ENCODE data around the gene SZT2. TPM values are rescaled to one million over a fixed set of nuclear protein-coding genes. Genes with fewer than 3 reads are reported as not detected.

The SZT2 gene
- total RNA-seq, result 13.8 and 19.5 TPM in 2 replicates
- 15.6 TPM for polyA plus RNA-seq (2012)

DNA sequence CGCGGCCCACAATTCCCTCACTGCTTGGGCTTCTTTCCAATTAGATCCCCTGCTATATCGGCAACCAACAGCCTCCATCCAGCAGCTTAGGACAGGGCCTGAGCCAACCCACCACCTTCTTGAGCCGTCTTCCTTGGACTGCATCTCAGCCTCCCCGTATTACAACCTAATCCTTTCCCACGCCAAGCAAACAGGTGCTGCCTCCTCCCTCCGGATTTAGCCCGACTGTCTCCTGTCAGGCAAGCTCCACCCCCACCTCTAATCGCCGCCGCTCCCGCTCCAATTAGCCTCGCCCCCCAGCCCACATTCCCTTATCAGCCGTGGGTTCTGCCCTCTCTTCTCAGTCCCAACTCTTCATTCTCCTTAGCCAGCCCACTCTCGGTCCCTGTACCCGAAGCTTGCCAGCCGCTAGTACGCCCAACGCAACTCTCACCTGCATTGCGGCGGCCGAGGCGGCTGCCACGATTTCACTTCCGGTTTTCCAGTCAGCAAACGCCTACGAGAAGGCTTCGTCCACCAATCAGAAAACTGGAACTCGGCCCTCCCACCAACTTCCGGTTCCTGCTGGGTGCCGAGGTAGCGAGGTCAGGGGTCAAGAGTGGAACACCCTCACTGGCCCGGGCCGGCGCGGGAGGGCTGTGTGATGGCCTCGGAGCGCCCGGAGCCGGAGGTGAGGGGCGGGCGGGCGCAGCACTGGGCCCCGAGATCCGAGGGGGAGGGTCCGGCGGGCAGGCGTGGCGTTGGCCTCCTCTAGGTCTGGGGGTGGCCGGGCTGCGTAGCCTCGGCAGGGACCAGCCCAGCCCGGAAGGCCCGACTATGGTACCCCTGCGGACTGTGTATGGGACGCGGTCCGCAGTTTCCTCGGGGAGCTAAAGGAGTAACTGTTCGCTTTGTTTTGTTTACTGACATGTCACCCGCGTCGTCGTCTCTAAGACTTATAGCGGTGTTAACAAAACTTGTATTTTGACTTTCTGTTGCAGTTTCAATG lies at the start of gene SZT2, which contains the start of gene MED8:
SZT2 (plus strand) TSS at position 574 of the 988 bp plus-strand sequence; CDS start at position 644, 70 bp downstream.
MED8 (minus strand) TSS at position 475 of the 988 bp plus-strand sequence; CDS start at position 439, 36 bp downstream.
- peak; percentile 96 for DNase-seq (ENCODE audit: low read depth)

DNA sequence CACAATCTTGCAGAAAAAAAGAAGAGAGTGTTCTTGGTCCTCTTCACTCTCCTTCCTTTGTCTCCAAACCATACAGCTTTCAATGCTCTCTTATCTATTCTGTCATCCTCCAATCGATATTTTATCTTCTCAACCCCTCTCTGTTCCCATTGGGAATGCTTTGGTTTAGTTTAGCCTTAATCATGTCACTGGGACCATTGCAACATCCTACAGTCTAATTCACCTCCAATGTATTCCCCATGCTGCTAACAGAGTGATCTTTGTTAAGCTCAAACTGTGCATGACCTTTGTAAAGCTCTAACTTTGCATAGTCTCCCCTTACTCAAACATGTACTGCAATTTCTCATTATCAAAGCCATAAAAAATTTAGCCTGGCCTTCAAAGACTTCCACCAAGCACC lies 49.1 kb upstream of the SZT2 start:
- DNase-seq (ENCODE audit: low read depth), result no peak

DNA sequence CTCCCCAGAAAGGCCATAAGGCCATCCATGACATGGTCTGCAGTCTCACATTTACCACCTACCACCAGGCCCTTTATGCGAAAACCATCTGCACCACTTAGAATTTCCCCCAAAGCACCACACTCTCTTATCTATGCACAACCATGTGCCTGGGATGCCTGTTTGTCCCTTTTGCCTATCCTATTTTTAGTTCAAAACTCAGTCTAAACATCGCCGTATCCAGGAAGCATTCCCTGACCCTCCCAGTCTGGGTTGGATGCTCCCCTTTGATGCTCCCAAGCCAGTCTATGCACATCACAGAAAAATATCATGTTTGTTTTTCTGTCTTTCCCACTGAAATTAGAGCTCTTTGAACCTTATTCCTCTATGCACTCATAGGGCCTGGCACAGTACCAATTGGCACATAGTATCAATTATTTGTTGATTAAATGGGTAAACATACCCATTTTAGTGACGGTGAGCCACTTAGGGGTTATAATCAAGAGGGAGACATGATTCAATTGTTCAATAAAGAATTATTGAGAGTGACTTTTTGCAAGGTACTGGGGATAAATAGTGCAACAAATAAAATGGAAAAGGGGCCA lies 45.3 kb upstream of the SZT2 start:
- no peak for DNase-seq (ENCODE audit: low read depth)

DNA sequence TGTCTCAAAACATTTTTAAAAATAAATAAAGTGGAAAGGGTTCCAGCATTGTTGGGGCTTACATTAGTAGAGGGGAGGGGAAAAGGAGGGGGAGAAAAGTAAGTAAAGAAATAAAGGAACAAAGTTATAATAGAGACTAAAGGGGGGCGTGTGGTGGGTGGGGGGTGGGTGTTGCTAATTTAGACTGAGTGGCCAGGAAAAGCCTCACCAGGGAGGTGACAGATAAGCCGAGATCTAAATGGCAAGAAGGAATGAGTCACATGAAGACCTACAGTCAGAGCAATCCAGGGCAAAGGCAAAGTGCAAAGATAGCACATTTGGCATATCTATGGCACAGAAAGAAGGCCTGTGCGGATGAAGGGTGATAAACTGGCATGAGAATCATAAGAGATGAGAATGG lies 44.6 kb upstream of the SZT2 start:
- DNase-seq (ENCODE audit: low read depth), result no peak

DNA sequence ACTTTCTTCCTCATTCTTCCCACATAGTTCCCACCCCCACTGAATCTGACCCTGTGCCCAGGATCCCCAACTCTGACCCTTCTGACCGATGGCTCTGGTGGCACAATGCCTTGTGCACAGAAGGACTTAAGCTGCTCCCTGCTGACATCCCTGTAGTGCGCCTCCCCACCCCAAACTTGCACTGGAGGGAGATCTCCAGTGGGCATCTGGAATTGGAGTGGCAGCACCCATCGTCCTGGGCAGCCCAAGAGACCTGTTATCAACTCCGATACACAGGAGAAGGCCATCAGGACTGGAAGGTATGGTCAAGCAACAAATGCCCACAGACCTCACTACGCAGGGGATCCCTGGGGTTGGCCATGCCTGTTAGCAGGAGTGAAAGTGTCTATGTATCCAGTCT lies 43.1 kb upstream of the SZT2 start:
- DNase-seq (ENCODE audit: low read depth), result no peak

DNA sequence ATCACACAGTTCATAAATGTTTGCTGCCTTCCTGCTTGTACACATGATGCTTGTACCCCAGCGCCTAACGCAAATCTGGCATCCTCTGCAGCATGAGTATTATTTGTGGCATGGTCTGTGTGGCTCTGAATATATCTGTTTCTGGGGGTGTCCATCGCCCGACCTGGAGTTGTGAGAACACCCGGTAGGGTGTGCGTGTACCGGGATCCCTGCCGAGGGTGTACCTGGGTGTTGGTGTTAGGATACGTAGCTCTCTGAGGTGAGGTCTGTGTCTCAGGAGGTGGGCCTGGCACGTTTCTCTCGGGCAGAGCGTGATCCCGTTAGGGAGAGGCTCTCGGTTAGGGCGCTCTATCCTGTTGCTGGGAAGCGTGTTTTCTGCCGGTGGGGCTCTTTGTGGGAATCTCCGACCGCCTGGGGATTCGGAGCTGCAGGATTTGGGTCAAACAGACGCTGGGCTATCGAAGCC lies 41.3 kb upstream of the SZT2 start:
- no peak for DNase-seq (ENCODE audit: low read depth)

DNA sequence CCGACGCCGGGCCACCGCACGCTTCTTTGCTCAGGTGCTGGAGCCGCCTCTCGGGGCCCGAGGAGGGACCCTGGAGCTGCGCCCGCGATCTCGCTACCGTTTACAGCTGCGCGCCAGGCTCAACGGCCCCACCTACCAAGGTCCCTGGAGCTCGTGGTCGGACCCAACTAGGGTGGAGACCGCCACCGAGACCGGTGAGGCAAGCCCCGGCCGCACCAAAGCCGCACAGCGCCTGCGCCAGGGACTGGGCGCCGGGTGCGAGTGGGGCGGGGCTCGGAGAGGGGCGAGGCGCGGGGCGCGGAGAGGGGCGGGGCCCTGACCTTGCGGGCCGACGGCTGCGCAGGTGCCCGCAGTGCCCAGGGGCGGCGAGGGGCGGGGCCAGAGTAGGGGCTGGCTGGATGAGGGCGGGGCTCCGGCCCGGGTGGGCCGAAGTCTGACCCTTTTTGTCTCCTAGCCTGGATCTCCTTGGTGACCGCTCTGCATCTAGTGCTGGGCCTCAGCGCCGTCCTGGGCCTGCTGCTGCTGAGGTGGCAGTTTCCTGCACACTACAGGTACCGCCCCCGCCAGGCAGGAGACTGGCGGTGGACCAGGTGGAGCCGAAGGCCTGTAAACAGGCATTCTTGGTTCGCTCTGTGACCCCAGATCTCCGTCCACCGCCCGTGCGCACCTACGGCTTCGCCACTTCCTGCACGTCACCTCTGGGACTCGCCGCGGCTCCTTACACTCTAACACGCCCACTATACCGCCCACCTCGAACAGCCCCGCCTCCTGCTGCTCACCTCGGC lies 40.7 kb upstream of the SZT2 start:
- DNase-seq (ENCODE audit: low read depth), result peak; percentile 43

DNA sequence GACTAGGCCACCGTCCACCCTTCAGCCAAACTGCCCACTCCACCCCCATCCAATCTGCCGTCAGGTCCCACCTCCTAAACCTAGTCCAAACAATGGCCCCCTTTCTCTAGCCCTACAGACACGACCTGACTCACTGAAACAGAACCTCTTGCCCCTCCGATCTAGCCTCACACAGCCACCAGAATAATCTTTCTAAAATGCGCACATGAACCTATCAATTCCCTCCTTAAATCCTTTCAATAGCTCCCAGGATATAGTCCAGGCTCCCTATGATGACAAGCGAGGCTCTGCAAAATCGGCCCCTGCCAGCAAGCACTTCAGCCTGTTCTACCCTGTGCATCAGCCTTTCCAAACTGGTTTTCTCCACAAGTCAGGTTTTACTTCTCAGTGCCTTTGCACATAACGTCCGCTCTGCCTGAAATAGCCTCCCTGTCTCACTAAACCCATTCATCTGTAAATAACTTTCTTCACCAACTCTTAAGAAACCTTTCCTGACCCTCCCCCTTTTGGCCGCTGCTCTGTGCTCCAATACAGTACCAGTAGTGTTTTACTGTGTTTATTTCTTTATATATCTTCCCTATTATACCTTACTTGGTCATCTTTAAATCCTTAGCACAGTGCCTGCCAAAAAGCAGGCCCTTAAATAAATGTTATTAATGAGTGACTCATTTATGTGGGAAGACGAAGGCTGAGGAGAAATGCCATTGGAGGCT lies 39.9 kb upstream of the SZT2 start:
- DNase-seq (ENCODE audit: low read depth), result no peak

DNA sequence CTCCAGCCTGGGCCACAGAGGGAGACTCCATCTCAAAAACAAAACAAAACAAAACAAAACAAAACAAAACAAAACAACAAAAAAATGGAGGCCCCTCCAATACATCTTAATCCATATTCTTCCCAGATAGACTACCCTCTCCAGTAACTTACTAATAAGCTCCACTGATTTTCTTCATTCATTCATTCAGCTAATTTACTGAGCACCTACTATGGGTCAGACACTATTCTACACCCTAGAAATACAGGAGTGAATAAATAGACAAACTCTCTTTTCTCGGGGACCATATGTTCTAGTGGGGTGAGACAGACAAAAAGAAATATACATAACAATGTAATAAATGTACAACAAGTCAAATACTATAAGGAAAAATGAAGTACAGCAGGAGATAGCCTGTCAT lies 38.7 kb upstream of the SZT2 start:
- DNase-seq (ENCODE audit: low read depth), result no peak

DNA sequence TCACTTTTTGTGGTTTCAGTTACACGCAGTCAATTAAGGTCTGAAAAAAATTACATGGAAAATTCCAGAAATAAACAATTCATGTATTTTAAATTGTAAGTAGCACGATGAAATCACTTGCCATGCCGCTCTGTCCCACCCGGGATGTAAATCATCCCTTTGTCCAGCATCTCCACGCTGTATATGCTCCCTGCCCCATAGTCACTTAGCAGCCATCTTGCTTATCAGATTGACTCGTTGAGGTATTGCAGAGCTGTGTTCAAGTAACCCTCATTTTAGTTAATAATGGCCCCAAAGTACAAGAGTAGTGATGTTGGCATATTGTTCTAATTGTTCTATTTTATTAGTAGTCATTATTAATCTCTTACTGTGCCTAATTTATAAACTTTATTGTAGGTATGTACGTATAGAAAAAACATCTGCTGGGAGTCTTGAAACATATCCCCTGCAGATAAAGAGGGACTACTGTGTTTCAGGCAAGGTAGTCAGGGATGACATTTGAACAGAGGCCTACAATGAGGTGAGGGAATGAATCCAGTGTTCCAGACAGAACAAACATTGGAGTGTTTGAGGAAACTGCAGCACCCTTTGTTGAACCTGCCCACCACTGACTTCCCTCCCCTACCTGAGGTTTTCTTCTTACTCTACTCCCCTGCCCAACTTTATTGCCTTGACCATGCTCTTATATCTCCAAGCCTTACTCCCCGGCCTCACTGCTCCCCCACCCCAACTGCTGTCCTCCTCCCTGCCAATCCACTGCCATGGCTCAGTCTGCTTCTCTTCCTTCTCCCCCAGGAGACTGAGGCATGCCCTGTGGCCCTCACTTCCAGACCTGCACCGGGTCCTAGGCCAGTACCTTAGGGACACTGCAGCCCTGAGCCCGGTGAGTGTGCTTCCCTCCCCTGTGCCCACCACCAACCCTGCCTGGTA lies 38.0 kb upstream of the SZT2 start:
- DNase-seq (ENCODE audit: low read depth), result no peak

DNA sequence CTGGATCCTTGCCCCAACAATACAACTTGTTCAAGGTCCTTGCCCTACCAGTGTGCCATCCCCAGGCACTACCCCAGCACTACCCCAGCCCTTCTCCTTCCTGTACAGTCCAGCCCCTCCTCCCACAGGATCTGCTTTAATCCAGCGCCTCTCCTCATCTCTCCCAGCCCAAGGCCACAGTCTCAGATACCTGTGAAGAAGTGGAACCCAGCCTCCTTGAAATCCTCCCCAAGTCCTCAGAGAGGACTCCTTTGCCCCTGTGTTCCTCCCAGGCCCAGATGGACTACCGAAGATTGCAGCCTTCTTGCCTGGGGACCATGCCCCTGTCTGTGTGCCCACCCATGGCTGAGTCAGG lies 37.4 kb upstream of the SZT2 start:
- DNase-seq (ENCODE audit: low read depth), result no peak

DNA sequence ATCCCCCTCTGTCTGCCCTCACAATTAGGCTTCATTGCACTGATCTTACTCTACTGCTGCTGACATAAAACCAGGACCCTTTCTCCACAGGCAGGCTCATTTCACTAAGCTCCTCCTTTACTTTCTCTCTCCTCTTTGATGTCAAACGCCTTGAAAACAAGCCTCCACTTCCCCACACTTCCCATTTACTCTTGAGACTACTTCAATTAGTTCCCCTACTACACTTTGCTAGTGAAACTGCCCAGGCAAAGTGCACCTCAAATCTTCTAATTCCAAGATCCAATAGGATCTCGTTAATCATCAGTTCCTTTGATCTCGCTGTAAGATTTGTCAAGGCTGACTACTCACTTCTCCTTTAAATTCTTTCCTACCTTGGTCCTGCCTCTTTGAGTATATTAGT lies 36.8 kb upstream of the SZT2 start:
- DNase-seq (ENCODE audit: low read depth), result no peak

DNA sequence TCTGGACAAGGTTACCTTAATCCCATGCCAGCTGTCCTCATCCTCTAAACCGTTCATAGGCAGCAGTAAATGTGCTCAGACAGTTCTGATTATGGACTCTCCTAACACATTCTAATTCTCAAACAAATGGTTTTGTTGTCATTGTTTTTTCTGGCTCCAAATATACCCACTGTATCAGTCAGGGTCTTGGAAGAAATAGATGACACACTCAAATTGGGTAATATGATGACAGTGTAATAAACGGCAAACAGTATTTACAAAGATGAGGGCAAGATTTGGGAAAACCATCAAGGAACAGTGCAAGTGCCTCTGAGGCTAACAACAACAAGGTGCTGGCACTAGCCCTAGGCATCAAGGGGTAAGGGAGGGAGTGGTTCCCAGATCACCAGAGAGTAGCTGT lies 35.2 kb upstream of the SZT2 start:
- no peak for DNase-seq (ENCODE audit: low read depth)

DNA sequence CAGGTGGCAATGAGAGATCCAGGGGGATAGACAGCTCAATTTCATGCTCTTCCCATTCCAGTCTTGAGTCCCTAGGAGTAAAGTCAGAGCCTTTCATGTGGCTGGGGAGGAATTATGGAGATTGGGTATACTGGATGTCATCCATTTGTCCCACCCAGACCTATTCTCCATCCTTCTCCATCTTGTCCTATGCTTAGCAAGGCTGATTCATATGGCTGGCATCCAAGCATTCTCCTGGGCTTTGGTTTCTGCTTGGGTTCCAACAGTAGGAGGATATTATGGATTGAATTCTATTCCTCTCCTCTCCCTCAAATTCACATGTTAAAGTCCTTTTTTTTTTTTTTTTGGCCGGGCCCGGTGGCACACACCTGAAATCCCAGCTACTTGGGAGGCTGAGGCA lies 34.8 kb upstream of the SZT2 start:
- no peak for DNase-seq (ENCODE audit: low read depth)

DNA sequence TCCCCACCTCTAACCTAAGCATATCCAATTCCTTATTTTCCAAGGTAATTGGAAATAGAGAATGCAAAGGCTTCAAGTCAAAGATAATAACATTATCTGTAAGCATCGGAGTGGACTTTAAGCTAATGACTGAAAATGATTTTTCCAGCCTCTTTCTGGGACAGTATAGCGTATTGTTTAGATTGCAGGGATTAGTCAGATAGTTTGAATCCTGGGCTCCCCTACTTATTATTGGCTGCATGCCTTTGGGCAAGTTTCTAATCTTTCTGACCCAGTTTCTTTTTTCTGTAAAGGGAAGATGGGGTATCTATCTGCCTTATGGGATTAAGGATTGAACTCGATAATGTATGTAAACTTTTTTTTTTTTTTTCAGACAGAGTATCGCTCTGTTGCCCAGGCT lies 32.4 kb upstream of the SZT2 start:
- DNase-seq (ENCODE audit: low read depth), result no peak

DNA sequence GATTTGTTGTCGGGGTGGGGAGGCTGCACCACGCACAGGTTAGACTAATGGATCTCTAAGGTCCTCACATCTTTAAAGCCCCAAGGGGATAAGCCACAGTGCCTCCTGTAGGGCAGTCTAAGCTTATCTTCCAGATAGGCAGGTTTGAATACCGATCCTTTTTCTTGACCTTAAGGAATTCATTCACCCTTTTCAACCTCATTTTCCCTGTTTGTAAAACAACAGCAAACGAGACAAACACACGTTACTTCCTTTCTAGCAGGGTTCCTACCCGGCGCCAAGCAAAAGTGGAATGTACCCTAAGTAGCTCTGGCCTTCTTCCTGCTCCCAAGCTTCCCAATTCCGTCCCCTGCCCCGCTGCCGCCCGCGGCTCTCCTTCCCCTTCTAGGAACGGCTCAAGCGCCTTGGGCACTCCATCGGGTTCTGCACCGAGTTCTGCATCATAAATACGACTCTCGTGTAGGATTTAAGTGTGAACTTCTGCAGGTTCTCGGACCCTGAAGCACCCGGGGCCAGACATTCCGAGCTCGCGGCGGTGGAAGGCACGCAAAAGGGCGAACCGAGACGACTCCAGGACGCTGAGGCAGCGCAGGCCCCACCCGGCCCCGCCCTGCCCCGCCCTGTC lies 31.5 kb upstream of the SZT2 start:
- DNase-seq (ENCODE audit: low read depth), result peak; percentile 61

DNA sequence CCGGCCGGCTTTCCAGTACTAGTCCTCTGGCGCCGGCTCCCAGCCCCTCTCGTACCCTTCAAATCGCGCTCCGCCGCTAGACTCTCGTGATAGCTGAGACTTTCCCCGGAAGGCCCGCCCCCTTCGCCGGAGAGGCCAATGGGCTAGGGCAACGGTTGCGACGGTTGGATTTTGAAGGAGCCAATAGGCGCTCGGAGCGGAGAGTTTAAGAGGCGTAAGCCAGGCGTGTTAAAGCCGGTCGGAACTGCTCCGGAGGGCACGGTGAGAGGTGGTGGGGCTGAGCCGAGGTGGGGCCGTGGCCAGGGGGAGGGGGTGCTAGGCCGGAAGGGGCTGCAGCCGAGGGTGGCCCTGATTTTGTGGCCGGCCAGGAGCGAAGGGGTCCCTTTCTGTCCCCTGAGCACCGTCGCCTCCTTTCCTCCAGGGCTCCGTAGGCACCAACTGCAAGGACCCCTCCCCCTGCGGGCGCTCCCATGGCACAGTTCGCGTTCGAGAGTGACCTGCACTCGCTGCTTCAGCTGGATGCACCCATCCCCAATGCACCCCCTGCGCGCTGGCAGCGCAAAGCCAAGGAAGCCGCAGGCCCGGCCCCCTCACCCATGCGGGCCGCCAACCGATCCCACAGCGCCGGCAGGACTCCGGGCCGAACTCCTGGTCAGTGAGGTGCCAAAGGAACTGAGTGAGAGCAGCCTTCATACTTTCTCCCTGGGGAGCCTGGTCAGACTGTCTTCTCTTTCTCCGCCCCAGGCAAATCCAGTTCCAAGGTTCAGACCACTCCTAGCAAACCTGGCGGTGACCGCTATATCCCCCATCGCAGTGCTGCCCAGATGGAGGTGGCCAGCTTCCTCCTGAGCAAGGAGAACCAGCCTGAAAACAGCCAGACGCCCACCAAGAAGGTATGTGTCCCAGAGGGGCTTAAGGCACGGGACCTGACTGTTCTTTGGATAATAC lies 30.7 kb upstream of the SZT2 start, which contains the start of gene CDC20:
CDC20 (plus strand) TSS at position 236 of the 948 bp plus-strand sequence; CDS start at position 471, 235 bp downstream.
- peak; percentile 99 for DNase-seq (ENCODE audit: low read depth)

DNA sequence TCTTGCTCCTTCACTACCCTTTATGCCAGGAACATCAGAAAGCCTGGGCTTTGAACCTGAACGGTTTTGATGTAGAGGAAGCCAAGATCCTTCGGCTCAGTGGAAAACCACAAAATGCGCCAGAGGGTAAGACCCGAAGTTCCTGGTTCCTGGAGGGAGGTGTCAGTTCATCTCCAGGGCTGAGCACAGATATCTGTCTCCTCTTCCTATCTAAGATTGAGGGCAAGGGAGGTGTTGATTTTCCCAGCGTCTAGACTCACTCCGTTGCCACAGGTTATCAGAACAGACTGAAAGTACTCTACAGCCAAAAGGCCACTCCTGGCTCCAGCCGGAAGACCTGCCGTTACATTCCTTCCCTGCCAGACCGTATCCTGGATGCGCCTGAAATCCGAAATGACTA lies 30.0 kb upstream of the SZT2 start:
- DNase-seq (ENCODE audit: low read depth), result no peak
